ENCODE measurements around the gene TDP1.
"Not testable (repeated sequence)": the region's sequence is repeated elsewhere in the genome, so short reads cannot be mapped to it uniquely, and the experiment has no call there.

TDP1 gene

DNA sequence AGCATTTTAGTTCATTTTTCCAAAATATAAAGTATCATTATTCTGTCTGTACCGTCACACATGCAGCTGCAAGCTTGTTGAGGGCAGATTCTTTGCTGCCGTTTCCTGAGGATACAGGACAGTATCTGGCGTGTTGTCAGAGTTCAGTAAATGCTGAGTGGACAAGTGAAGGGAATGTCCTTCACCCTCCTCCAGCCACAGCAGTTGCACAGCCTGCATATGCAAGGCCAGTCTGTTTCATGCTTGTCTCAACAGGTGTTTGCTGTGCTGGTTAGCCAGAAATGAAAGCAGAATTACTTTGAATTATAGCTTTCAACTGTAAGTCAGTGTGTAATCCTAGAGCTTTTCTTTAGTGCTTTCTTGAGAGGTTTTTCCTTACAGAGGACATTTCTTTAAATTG lies 36.5 kb downstream of the TDP1 start:
- H3K27ac Mint-ChIP-seq, result no peak overlapping the region

DNA sequence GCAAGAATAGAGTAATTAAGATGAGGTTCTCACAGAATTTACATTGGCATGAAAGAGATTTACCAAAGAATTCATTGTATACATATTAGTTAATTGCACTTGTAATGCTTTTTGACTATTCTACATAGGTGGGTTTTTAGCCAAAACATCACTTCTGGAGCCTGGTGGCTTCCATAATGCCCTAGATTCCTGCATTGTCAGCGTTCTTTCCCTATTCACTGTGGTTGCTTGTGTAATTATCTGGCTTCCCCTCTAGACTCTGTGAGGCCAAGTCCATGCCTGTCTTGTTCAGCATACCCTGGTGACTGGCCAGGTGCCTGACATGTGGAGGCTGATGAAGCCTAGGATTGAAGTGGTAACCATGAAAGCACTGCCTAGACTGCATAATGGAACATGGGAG lies 41.2 kb downstream of the TDP1 start:
- Mint-ChIP-seq H3K9me3 (ENCODE audit: low read depth) (no peaks in the 10 kb centered on the region), H3K27me3 (no peaks in the 10 kb centered on the region), H3K4me1 (ENCODE audit: low read depth) (no peaks in the 10 kb centered on the region), H3K36me3 (peaks cover 27% of the 10 kb centered on the region), H3K4me3 (no peak overlapping the region), H3K27ac (no peak overlapping the region)

More for the DNA sequence above, 36.5 kb downstream of the TDP1 start:
- H3K4me1 Mint-ChIP-seq (ENCODE audit: low read depth), result no peaks in the 10 kb centered on the region
- H3K27me3 Mint-ChIP-seq, result no peaks in the 10 kb centered on the region
- no peaks in the 10 kb centered on the region for H3K9me3 Mint-ChIP-seq (ENCODE audit: low read depth)
- no peak overlapping the region for H3K4me3 Mint-ChIP-seq
- H3K36me3 Mint-ChIP-seq, result peaks cover 29% of the 10 kb centered on the region

DNA sequence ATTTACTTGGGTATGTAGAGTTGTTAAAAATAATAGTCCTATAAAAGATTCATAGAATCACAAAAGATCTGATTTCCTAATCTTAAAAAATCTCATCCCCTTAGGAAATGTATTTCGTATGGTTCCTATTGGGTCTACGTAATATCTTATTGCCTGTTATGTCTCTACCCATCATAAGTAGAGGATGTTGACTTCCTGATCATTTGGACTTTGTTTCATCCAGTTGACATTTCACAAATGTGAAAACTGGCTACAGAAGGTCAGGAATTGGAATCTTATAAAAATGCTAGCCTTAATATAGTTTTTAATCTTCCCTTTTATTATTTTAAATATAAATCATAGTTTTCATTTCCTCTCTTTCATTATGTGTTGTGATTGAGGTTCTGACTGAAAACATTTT lies 45.2 kb downstream of the TDP1 start:
- peaks cover 22% of the 10 kb centered on the region for H3K36me3 Mint-ChIP-seq
- H3K4me1 Mint-ChIP-seq (ENCODE audit: low read depth), result peaks cover 9% of the 10 kb centered on the region
- H3K27me3 Mint-ChIP-seq, result no peaks in the 10 kb centered on the region
- H3K9me3 Mint-ChIP-seq (ENCODE audit: low read depth), result no peaks in the 10 kb centered on the region
- no peak overlapping the region for H3K27ac Mint-ChIP-seq
- H3K4me3 Mint-ChIP-seq, result no peak overlapping the region

DNA sequence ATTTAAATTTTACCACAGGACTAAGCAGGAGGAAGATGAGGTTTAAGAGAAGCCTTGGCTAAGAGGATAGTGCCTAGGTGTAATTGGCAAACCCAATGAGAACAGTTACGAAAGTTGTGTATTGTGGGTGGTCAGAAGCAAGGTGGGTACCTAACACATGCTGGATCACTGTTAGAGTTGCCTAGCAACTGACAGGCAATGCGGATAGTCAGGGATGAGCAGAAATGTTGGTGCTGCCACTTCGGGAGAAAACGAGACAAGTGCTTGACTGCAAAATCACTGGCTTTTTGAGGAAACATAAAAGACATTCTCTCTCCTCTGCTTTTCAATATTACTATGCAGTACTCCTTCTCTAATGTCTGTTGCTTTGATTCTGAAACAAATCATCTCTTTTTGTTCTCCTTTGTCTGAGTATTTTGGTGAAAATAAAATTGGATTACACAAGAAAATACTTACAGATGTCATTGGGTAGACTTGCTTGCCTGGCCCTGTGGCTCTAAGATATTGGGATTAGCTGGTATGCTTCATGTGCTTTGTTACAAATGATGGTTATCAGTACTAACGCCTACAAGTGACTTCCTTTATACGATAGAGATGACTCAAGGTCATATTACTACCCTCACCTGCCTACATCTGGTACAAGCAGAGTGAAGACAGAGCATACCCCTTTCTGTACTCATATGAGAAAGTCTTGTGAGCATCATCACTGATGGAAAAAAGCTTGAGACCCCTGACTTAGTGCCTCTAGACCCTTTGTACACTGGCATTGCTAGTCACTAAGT lies 48.0 kb downstream of the TDP1 start:
- H3K27me3 Mint-ChIP-seq, result no peaks in the 10 kb centered on the region
- H3K9me3 Mint-ChIP-seq (ENCODE audit: low read depth), result no peaks in the 10 kb centered on the region
- no peak overlapping the region for H3K27ac Mint-ChIP-seq
- H3K4me3 Mint-ChIP-seq, result no peak overlapping the region
- H3K4me1 Mint-ChIP-seq (ENCODE audit: low read depth), result peaks cover 14% of the 10 kb centered on the region
- H3K36me3 Mint-ChIP-seq, result peaks cover 20% of the 10 kb centered on the region

DNA sequence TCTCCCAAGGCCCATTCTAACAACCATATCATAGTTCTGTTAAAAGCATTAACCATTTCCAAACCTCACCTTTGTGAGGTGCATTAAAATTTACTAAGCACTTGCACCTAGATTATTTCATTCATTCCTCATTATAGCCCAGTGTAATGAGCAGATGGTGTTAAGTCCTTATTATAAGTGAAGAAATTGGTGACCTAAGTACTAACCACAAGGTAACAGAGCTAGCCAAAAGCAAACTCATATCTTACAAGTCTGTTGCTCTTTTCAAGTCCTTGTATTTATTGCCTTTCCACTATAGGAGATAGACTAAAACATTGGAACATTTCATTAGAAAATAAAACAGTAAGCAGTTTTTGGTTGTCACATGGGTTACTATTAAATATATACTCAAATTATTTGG lies 49.7 kb downstream of the TDP1 start:
- Mint-ChIP-seq H3K9me3 (ENCODE audit: low read depth) (no peaks in the 10 kb centered on the region), H3K4me3 (no peak overlapping the region), H3K27ac (no peak overlapping the region), H3K36me3 (peaks cover 28% of the 10 kb centered on the region), H3K27me3 (no peaks in the 10 kb centered on the region), H3K4me1 (ENCODE audit: low read depth) (peaks cover 14% of the 10 kb centered on the region)

DNA sequence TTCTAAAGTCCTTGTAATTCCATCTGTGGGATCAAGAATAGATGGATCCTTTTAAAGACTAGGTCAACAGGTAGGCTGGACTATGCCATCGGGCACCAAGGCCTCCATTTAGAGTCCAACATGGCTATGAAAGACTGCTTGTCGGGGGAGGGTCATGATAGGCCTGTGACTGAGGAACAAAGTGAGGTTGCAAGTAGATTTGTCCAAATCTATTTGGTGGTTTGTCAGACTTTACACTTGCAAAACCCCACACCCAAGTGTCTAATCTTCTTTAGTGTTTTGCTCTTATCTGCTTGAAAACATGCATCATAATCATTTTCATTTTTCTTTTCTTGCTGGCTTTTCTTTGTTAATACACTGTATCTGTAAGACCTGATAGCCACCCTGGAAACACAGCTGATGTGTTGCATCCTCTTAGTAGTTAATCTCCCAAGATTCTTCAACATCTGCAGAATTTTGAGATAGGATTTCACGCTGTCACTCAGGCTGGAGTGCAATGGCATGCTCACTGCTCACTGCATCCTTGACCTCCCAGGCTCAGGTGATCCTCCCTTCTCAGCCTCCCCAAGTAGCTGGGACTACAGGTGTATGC lies 50.3 kb downstream of the TDP1 start:
- H3K27me3 Mint-ChIP-seq, result no peaks in the 10 kb centered on the region
- peaks cover 14% of the 10 kb centered on the region for H3K4me1 Mint-ChIP-seq (ENCODE audit: low read depth)
- H3K9me3 Mint-ChIP-seq (ENCODE audit: low read depth), result no peaks in the 10 kb centered on the region
- H3K4me3 Mint-ChIP-seq, result no peak overlapping the region
- H3K27ac Mint-ChIP-seq, result no peak overlapping the region
- H3K36me3 Mint-ChIP-seq, result peaks cover 30% of the 10 kb centered on the region

DNA sequence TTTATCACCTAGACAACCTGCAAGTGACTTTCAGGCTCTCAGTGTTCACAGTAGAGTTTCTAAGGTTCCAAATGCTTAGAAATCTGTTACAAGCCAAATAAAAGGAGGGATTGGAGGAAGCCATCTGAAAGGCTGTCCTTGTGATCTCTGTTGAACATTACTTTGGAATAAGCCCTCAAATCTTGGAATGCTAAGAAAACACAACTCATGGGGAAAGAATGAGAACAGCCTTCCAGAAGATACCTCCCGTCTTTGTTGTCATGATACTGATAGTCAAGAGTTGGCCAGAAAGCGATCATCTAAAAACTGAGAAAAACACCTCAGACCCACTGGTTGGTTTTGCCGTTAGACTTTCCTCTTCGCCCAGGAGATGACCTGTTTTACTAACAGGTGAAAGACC lies 61.6 kb downstream of the TDP1 start:
- Mint-ChIP-seq H3K9me3 (ENCODE audit: low read depth) (no peaks in the 10 kb centered on the region), H3K27ac (no peak overlapping the region), H3K4me1 (ENCODE audit: low read depth) (peaks cover 9% of the 10 kb centered on the region), H3K4me3 (no peak overlapping the region), H3K36me3 (peaks cover 20% of the 10 kb centered on the region), H3K27me3 (no peaks in the 10 kb centered on the region)

DNA sequence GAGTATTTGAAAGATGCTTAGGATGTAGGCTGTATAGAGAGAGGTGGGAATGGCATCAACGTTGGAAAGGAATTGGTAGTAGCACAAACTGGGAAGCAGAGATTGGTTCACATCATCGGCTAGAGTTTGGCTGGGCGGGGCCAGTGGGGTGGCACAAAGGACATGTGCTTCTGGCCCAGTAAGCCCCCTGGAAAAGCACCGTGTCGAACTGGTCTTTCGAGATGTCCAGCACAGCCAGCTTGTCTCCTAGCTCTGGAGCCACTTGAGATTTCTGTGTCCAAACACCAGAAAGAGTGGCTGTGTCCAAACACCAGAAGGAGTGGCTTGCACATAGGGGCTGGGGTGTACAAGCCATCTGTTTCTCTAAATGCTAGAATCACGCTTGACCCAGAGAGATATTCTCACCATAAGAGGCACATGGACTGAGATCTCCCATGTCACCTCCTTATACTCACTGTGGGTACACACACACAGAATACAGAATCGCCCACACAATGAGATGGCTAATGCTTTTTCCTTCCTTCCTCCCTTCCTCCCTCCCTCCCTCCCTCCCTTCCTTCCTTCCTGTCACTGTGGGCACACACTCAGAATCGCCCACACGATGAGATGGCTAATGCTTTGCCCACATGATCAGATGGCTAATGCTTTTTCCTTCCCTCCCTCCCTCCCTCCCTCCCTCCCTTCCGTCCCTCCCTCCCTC lies 64.2 kb downstream of the TDP1 start:
- Mint-ChIP-seq H3K27ac (peak overlapping the region; percentile 18), H3K4me1 (ENCODE audit: low read depth) (peaks cover 11% of the 10 kb centered on the region), H3K9me3 (ENCODE audit: low read depth) (no peaks in the 10 kb centered on the region), H3K36me3 (peaks cover 28% of the 10 kb centered on the region), H3K27me3 (no peaks in the 10 kb centered on the region), H3K4me3 (no peak overlapping the region)

DNA sequence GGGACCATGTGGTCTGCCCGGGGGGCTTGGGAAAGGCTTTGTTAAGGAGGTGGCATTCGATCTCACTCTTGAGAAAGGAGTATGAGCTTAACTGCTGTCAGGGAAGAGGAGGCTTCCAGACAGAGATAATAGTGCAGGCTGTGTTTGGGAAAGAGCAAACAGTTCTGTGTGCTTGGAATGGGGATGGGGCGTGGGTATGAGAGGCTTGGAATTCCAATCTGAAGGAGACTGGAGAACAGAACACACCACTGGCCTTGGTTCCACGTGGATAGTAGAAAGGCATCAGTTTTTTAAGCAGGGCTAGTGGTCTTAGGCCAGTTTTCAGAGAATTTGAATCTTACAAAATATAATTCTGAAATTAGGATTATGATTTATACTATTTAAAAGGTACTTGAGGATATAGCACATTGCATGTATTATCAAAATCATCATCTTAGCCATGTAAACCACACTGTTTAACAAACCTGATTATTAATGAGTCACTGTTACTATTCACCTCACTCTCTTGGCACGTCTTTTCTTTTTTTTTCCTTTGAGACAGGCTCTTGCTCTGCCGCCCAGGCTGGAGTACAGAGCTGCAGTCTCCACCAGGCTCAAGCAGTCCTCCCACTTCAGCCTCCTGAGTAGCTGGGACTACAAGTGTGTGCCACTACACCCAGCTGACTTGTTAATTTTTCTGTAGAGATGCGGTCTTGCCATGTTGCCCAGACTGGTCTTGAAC lies 67.6 kb downstream of the TDP1 start:
- peaks cover 29% of the 10 kb centered on the region for H3K36me3 Mint-ChIP-seq
- H3K4me1 Mint-ChIP-seq (ENCODE audit: low read depth), result peaks cover 11% of the 10 kb centered on the region
- H3K4me3 Mint-ChIP-seq, result no peak overlapping the region
- H3K27ac Mint-ChIP-seq, result no peak overlapping the region
- no peaks in the 10 kb centered on the region for H3K9me3 Mint-ChIP-seq (ENCODE audit: low read depth)
- no peaks in the 10 kb centered on the region for H3K27me3 Mint-ChIP-seq

DNA sequence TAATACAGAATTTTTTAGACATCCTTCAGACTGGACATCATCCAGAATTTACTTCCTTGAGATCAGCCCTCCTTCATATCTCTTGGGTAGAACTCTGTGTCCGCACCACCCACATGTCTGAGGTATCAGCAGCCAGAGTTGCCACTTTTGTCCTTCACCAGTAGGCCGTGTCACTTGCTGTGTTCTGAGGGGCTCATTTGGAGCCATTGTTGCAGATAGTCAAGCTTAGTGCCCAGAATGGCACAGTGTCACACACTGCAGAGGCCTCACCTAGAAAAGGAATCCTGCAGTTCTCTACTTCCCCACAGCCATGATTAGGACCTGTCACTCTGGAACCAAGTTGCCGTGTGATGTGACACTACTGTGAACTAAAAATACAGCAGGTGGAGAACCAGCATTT lies 69.2 kb downstream of the TDP1 start:
- no peak overlapping the region for H3K27ac Mint-ChIP-seq

DNA sequence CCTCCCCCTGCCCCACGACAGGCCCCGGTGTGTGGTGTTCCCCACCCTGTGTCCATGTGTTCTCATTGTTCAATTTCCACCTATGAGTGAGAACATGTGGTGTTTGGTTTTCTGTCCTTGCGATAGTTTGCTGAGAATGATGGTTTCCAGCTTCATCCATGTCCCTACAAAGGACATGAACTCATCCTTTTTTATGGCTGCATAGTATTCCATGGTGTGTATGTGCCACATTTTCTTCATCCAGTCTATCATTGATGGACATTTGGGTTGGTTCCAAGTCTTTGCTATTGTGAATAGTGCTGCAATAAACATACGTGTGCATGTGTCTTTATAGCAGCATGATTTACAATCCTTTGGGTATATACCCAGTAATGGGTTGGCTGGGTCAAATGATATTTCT lies 70.9 kb downstream of the TDP1 start:
- H3K9me3 Mint-ChIP-seq (ENCODE audit: low read depth); H3K4me1 Mint-ChIP-seq (ENCODE audit: low read depth); H3K4me3 Mint-ChIP-seq; H3K27ac Mint-ChIP-seq; H3K27me3 Mint-ChIP-seq: not testable (repeated sequence)
- peaks cover 27% of the 10 kb centered on the region for H3K36me3 Mint-ChIP-seq

More for the DNA sequence above, 69.2 kb downstream of the TDP1 start:
- Mint-ChIP-seq H3K4me1 (ENCODE audit: low read depth) (peaks cover 5% of the 10 kb centered on the region), H3K9me3 (ENCODE audit: low read depth) (no peaks in the 10 kb centered on the region), H3K36me3 (peaks cover 23% of the 10 kb centered on the region), H3K27me3 (no peaks in the 10 kb centered on the region), H3K4me3 (no peak overlapping the region)

DNA sequence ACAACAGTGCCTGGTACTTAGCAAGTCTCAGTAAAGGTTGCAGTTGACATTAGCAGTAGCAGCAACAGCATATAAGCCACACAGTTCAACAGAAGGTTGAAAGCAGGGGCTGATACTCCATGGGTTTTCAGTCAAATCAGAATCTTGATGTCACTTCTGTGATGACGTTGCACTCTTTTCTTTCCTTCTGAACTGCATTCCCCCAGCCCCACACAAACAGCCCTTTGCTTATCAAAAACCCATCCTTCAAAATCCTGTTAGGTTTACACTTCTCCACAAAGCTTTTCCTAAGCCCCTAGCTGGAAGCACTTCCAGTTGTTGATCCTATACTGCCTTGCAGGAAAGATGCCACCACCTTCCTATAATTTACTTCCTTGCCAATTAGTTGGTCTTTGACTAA lies 72.1 kb downstream of the TDP1 start:
- Mint-ChIP-seq H3K4me1 (ENCODE audit: low read depth) (peaks cover 4% of the 10 kb centered on the region), H3K4me3 (no peak overlapping the region), H3K27me3 (no peaks in the 10 kb centered on the region), H3K9me3 (ENCODE audit: low read depth) (no peaks in the 10 kb centered on the region), H3K27ac (no peak overlapping the region), H3K36me3 (peaks cover 29% of the 10 kb centered on the region)

DNA sequence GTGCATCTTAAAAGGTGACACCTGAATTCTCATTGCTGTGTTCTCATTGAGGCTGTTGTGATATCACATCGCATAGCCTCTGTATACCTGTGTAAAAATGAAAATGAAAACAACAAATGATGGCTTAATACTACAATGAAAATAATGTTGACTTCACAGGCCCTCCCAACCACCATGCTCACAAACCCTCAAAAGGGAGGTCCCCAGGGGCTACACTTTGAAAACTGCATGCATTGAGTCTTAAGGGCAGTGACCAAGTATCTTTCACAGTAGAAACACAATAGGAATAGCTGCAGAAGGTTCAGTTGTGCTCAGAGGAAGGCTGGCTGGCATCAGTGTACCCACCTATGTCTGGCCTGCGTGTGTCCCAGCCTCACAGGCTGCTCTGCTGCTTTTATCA lies 78.4 kb downstream of the TDP1 start:
- Mint-ChIP-seq H3K27me3 (no peaks in the 10 kb centered on the region), H3K4me3 (no peak overlapping the region), H3K4me1 (ENCODE audit: low read depth) (no peaks in the 10 kb centered on the region), H3K9me3 (ENCODE audit: low read depth) (no peaks in the 10 kb centered on the region), H3K36me3 (peaks cover 25% of the 10 kb centered on the region), H3K27ac (no peak overlapping the region)

DNA sequence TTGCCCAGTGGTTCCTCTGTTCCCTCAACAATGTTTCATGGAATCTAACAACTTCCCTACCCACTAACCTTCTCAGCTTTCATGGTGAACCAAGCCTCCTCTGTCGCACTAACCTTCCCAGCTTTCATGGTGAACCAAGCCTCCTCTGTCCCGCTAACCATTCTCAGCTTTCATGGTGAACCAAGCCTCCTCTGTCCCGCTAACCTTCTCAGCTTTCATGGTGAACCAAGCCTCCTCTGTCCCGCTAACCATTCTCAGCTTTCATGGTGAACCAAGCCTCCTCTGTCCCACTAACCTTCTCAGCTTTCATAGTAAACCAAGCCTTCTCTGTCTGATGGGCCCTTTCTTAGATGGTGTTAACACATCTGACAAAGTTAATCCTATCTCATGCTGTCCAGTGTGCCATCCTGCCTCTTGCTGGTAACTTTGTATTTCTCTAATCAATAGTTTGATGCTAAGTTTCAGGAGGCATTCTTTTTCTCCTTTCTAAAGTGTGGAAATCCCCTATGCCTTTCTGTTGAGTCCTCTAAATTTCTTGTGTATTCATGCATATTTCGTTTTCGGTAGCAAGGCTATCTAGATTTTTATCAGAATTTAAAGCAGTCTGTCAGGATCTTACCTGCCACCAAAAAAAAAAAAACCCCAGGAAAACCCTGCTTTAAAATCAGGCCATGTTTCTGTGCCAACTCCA lies 79.3 kb downstream of the TDP1 start:
- Mint-ChIP-seq H3K4me3 (no peak overlapping the region), H3K9me3 (ENCODE audit: low read depth) (no peaks in the 10 kb centered on the region), H3K27me3 (no peaks in the 10 kb centered on the region), H3K4me1 (ENCODE audit: low read depth) (no peaks in the 10 kb centered on the region), H3K27ac (no peak overlapping the region), H3K36me3 (peaks cover 27% of the 10 kb centered on the region)
